GM12891 (cell line): ENCODE data around the gene ST14.

Experiments
- PAX5 ChIP-seq: IDR thresholded peaks from 2 replicates; pipeline ENCODE4 v1.6.1; 2011; ENCODE audit warnings: low read length, moderate library complexity, mild to moderate bottlenecking; ENCODE audit not compliant: insufficient read depth, severe bottlenecking
- POLR2A ChIP-seq: IDR thresholded peaks from 2 replicates; pipeline ENCODE4 v1.6.1; 2011; ENCODE audit warnings: low read depth, low read length, control low read depth
- POLR2AphosphoS5 ChIP-seq: IDR thresholded peaks from 2 replicates; pipeline ENCODE4 v1.6.1; 2011; ENCODE audit warnings: low read depth, low read length, control low read depth
- SPI1 ChIP-seq: IDR thresholded peaks from 2 replicates; pipeline ENCODE4 v1.6.1; 2011; ENCODE audit warnings: low read depth, low read length, control low read depth
- TAF1 ChIP-seq: IDR thresholded peaks from 2 replicates; pipeline ENCODE4 v1.6.1; 2011; ENCODE audit warnings: low read depth, low read length, control low read depth

DNA sequence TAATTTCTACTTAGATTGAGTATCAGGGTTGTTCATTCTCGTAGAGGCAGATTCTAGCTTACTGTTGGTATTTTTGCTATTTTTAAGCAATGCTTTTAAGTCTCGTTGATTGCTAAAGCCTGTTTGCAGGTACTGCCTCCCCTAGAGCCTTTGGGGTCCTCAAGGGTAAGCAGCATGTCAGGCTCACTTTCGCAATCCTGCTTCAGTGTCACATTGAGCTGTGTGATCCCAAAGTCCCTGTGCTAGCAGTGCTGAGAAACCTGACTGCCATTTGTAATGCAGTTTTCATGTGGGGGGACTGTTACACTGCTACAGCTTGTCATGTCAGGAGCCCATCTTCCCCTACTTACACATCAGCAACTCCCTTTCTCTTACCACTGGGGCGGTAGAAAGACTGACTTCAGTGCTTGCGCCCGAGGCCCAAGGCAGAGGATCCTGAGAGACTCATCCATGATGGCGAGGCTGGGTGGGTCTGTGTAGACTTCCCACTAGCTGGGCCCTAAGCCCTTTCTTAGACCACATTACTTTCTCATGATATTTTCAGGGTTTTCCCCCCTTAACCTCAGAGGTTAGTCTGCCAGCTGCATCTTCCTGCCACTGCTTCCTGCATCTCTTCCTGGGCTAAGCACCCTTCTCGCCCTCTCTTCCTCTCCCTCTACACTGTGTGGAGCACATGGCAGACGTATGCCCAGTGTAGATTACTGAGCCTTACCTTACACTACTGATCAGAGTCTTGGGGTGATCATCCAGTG lies 40.8 kb upstream of the ST14 start:
- TF ChIP-seq POLR2A (no peak), POLR2AphosphoS5 (no peak), TAF1 (no peak), PAX5 (no peak), SPI1 (no peak)
